Activated CD8-positive, alpha-beta memory T cell treated with anti-CD3 and anti-CD28 coated beads for 36 hours (primary cell): Measurements from ENCODE around the gene ANO1. TPM values are rescaled to one million over a fixed set of nuclear protein-coding genes. Genes with fewer than 3 reads are reported as not detected.
"Not testable (repeated sequence)": the region's sequence is repeated elsewhere in the genome, so short reads cannot be mapped to it uniquely, and the experiment has no call there.

ENCODE experiments used
- CTCF ChIA-PET: fragments of 350-600 bp; sonication (Branson Sonifier 250); formaldehyde crosslinking; loops from one replicate; lab custom pipeline; 2021; ENCODE audit warnings: antibody characterized with exemption; lab: Charles Lee
- POLR2A ChIA-PET: fragments of 350-600 bp; sonication (Branson Sonifier 250); formaldehyde crosslinking; loops from one replicate; lab custom pipeline; 2021; ENCODE audit warnings: antibody characterized with exemption; lab: Charles Lee
- total RNA-seq, 2 experiments: library from RNA; stranded (reverse); gene quantifications; one replicate each; pipeline ENCODE4 v1.2.3, GENCODE V29; 2021

The ANO1 gene
- total RNA-seq, 2 experiments from 2014 or later: not detected

DNA sequence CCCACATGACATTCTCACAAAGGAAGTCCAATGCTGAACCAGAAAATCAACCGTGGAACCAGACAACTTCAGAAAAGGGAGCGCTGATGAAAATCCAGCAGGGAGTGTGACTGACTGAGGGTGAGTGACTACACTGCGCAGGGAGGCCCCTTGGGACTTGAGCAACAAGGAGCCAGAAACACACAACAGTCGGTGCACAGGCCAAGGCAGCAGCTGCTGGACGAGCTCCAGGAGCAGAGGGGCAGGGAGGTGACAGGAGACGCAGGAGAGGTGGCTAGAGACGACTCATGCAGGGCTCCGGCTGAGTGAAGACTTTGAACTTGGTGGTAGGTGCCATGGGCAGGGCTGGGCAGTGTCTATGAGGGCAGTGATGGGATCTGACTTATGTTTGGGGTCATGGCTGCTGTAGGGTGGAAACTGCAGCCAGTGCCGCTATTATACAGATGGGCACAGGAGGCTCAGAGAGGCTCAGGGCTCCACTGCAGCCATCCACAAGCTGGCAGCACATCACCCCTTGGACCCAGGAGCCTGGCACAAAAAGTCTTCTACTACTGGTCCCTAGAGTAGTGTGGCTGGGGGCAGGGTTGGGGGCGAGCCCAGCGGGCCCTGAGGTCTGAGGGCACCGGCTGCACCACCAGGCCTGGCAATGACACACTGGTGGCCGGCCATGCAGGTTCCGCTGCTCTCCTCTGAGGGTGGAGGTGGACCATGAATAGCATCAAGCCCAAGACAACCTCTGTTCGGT, 114.7 kb downstream of the ANO1 start:
- ChIA-PET POLR2A (no interaction called here), CTCF (no interaction called here)

DNA sequence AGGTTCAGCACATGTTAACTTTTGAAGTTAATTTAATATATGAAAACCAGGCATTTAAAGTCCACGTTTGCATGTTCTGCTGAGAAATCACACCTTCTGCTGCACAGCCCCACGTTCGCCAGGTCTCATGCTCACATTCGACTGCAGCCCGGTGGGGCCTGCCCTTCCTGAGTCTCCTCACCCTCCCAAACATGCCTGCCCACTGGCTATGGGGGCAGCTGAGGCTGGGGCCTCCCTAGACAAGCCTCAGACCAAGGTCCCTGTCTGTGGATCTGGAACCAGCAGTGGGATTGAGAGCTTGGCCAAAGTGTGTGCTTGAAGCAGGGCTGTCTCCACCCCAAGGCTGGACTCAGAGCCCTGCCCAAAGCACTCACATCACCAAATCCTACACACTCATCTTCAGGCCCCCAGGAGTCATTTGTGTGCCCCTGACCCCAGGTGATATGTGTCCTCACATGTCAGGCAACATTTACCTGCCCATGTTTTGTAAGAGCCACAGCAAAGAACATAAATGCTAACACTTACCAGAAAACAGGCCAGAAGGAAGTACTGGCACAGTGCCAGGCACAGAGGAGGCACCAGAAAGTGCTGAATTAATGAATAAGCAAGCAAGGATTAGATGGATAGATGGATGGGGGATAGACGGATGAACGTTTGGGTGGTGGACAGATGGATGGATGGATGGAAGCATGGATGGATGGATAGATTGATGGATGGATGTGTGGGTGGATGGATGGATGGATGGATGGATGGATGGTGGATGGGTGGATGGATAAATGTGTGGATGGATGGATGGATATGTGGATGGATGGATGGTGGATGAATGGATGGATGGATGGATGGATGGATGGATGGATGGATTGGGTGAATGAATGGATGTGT, 115.5 kb downstream of the ANO1 start:
- CTCF ChIA-PET: no interaction called here
- POLR2A ChIA-PET: no interaction called here

DNA sequence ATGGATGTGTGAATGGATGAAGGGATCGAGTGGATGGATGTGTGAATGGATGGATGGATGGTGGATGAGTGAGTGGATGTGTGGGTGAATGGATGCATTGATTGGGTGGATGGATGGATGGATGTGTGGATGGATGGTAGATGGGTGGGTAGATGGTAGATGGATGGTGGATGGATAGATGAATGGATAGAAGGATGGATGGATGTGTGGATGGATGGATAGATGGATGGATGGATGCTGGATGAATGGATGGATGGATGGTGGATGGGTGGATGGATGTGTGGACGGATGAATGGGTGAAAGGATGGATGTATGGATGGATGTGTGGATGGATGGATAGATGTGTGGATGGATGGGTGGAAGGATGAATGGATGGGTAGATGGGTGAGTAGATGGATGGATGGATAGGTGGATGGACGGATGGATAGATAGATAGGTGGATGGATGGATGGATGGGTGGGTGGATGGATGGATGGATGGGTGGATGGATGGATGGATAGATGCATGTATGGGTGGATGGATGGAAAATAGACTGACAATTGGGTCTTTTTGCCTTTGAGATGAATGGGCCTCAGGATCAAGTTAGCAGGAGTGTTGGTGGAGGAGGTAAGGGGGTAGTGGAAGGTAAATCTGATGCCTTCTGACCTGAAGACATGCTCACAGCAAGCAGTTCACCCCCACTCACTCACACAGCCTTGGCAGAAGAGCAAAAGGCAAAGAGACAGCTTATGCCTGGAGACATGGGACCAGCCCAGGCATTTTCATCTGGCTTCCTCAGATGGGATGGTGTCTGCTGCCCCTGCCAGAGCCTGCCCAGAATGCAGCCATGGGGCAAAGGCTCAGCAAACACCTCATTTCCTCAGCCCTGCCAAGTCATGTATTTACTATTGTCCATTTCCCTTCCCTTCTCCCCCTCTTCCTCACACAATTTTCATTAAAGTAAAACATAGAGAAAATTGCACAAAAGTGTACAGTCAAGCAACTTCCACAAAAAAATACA, 117.0 kb downstream of the ANO1 start:
- POLR2A ChIA-PET: no interaction called here
- CTCF ChIA-PET: interaction anchor here (1.2 to 1.3 kb wide), 2 partner anchors 9 to 285 kb away, joined by 3 read pairs; no protein-coding TSS in a partner anchor

DNA sequence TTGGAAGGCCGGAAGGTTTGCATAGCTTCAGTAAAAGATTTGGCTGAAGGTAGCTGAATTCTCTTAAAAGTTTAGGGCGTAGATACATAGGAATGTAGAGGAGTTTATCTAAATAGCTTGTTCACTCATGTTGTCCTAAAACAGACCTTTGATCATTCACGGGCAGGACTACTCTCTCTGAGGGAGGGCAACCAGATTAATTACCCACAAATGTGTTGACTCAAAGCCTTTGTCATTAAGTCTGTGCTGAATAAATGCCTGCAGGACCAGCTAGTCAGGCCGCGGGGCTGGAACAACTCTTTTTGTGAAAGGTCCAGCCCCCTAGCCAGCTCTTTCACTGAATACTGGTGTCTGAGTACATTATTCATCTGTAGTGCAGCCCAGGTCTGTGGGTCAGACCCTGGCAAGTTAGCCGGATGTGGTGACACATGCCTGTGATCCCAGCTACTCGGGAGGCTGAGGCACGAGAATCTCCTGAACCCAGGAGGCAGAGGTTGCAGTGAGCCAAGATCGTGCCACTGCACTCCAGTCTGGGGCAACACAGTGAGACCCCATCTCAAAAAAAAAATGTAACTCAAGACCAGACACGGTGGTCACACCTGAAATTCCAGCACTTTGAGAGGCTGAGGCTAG, 122.2 kb downstream of the ANO1 start:
- POLR2A ChIA-PET: no interaction called here
- CTCF ChIA-PET: interaction anchor here (0.7 kb wide), 1 partner anchor 281 kb away, joined by 3 read pairs; no protein-coding TSS in a partner anchor

DNA sequence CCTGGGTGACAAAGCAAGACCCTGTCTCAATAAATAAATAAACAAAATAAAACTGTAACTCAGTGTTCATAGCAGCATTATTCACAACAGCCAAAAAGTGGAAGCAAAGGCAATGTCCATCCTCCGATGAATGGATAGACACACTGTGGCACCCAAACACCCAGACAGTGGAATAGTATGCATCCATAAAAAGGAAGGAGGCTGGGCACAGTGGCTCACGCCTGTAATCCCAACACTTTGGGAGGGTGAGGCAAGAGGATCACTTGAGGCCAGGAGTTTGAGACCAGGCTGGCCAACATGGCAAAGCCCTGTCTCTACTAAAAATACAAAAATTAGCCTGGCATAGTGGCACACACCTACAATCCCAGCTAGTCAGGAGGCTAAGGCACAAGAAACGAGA, 122.9 kb downstream of the ANO1 start:
- CTCF ChIA-PET: not testable (repeated sequence)
- POLR2A ChIA-PET: interaction anchor here (0.6 kb wide), 1 partner anchor 42 kb away, joined by 4 read pairs; no protein-coding TSS in a partner anchor

DNA sequence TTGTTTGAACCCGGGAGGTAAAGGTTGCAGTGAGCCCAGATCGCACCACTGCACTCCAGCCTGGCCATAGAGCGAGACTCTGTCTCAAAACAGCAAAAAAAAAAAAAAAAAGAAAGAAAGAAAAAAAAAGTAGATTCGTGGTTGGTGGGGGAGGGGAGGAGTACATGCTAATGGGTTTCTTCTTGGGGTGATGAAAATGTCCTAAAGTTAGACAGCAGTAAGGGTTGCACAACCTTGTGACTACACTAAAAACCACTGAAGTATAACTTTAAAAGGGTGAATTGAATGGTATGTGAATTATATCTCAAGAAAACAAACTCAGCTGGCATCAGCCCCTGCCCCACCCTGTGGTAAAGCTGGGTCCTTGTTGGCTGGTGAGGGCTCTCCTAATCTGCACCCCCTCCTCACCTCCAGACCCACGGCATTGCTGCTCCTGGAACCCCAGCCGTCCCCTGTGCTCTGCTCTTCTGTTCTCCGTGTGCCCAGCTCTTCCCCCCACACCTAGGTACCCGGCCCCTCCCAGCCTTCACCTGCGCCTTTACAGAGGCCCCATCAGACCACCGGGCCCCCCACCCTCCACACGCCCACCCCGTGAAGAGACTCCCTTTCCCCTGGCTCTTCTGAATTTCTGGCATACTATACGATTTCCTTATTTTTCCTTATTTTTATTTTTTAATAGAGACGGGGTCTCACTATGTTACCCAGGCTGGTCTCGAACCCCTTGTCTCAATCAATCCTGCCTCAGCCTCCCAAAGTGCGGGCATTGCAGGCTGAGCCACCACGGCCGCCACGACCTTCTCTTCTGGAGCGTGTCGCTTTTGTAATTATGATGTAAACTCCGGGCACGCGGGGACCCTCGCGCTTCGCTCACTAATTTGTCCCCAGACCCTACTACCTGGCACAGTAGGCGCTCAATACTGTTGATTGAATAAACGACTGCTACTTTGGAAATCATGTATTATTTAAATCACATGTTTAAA, 124.1 kb downstream of the ANO1 start:
- CTCF ChIA-PET: no interaction called here
- POLR2A ChIA-PET: interaction anchor here (0.5 to 1.1 kb wide), 5 partner anchors 41 to 1860 kb away, joined by 3 to 16 read pairs (median 4); no protein-coding TSS in a partner anchor

DNA sequence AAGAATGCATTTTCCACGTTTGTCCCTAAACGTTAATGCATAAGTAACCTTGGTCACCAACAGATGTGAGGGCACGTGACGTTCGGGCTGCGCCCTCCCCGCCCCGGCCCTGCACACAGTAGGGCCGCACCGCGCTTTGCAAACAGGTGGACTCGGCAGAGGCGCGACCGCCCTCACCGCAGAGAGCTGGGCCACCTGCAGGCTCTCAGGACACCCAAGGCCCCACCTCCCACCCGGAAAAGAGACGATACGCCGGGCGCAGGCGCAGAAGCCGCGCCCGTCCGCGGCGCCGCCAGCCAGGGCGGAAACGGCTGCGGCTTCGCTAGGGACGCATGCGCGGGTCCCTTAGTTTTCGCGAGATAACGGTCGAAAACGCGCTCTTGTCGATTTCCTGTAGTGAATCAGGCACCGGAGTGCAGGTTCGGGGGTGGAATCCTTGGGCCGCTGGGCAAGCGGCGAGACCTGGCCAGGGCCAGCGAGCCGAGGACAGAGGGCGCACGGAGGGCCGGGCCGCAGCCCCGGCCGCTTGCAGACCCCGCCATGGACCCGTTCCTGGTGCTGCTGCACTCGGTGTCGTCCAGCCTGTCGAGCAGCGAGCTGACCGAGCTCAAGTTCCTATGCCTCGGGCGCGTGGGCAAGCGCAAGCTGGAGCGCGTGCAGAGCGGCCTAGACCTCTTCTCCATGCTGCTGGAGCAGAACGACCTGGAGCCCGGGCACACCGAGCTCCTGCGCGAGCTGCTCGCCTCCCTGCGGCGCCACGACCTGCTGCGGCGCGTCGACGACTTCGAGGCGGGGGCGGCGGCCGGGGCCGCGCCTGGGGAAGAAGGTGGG, 125.0 kb downstream of the ANO1 start, which contains the start of gene FADD:
Gene FADD (plus strand): TSS at position 377 of the 831 bp plus-strand sequence. CDS start 164 bp downstream, at position 541.
- POLR2A ChIA-PET: interaction anchor here (0.5 to 2.9 kb wide), 6 partner anchors 44 to 1861 kb away, joined by 3 to 16 read pairs (median 6); partner anchors contain the start of gene PPFIA1
- CTCF ChIA-PET: no interaction called here

DNA sequence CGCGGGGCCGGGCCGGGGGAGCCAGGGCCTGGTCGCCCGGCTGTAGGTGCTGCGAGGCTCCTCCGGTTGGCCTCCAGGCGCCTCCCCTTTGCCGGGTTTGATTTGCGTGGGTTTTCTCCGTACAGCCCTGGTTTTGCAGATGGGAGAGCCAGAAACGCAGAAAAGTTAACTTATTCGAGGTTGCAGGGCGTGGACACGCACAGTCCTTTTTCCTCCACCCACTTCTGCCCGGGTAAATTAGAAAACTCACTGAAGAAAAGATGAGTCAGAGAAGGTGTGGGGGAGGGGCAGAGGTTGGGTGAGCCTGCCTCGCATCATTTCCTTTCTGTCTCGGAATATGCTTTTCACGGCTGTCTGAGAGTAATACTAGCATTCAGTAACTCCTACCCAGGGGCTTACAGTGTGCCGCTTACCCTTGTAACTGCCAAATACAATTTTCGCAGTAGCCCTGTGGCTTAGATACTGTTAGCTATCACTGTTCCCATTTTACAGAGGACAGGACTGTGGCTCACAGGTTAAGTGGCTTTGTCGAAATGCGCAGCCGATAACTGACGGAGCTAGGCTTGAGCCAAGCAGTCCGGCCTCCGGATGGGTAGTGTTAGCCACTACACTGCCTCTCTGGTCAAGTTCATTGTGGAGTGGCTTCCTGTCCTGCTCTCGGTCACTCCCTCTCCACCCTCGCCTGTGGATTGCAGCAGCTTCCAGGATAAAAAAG, 125.8 kb downstream of the ANO1 start:
- CTCF ChIA-PET: interaction anchor here (0.8 to 1.0 kb wide), 2 partner anchors 8 to 285 kb away, joined by 3 read pairs; no protein-coding TSS in a partner anchor
- POLR2A ChIA-PET: interaction anchor here (1.1 to 2.9 kb wide), 2 partner anchors 67 to 529 kb away, joined by 3 to 14 read pairs; partner anchors contain the start of genes LTO1 and PPFIA1

DNA sequence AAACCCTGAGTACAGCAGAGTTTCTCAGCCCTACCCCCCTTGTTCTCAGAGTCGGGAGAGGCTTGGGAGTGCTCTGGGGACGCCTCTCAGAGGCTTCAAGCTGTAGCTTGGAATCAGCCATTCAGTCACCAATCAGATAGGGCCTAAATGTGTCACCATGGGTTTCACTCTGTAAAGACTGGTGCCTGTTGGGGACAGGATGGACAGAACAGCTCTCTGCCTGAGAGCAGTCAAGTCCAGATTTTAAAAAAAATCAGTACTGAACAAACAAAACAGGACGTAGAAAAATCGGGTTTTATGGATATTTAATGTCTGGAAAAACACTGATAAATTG, 126.3 kb downstream of the ANO1 start:
- ChIA-PET POLR2A (interaction anchor here (1.1 to 2.9 kb wide), 2 partner anchors 66 to 529 kb away, joined by 3 to 14 read pairs; partner anchors contain the start of genes LTO1 and PPFIA1), CTCF (interaction anchor here (0.8 to 1.0 kb wide), 2 partner anchors 8 to 285 kb away, joined by 3 read pairs; no protein-coding TSS in a partner anchor)

DNA sequence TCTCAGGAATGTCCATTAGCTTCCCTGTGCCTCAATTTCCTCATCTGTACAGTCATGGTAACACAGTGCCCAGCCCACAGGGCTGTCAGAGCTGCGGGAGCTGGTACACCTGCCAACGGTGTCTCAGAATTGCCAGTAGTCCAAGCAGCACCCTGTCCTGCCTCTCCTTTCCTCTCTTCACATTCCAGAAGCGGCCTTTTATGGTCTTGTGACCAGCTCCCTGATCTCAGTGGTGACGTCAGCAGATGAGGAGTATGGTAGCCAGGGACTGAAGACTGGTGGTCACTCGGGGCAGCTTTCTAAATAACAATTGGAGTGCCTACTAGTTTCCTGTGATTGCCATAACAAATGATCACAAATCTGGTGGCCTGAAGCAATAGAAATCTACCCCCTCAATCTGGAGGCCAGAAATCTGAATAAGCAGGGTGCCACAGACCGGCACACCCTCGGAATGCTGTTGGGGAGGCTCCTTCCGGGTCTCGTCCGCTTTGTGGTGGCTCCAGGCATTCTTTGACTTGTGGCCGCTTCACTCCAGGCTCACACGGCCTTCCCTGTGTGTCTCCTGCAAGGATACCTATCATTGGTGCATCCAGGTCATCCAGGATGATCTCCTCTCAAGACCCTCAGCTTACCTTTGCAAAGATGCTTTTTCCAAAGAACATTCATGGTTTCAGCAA, 127.1 kb downstream of the ANO1 start:
- ChIA-PET CTCF (interaction anchor here (1.0 kb wide), 1 partner anchor 9 kb away, joined by 3 read pairs; no protein-coding TSS in a partner anchor), POLR2A (interaction anchor here (1.1 to 2.9 kb wide), 2 partner anchors 65 to 530 kb away, joined by 3 to 14 read pairs; partner anchors contain the start of genes LTO1 and PPFIA1)

DNA sequence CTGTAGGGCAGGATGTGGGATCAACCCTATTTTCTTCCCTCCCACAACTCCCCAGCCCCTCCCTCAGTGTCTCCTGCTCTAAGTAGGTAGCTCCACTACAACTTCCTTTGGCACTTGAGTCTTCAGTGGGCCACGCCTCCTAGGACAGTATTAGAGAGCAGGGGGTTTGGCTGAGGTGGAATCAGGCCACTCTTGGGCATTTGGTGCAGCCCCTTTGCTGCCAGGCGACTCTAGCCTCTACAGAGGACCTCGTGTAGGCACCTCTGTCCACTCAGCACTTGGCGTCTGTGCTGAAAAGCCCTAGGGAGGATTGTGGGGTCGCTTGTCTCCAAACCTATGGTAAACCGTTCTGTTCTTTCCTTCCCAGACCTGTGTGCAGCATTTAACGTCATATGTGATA, 127.6 kb downstream of the ANO1 start:
- POLR2A ChIA-PET: interaction anchor here (2.9 kb wide), 1 partner anchor 65 kb away, joined by 14 read pairs; the partner anchor contains the start of gene PPFIA1
- CTCF ChIA-PET: no interaction called here

DNA sequence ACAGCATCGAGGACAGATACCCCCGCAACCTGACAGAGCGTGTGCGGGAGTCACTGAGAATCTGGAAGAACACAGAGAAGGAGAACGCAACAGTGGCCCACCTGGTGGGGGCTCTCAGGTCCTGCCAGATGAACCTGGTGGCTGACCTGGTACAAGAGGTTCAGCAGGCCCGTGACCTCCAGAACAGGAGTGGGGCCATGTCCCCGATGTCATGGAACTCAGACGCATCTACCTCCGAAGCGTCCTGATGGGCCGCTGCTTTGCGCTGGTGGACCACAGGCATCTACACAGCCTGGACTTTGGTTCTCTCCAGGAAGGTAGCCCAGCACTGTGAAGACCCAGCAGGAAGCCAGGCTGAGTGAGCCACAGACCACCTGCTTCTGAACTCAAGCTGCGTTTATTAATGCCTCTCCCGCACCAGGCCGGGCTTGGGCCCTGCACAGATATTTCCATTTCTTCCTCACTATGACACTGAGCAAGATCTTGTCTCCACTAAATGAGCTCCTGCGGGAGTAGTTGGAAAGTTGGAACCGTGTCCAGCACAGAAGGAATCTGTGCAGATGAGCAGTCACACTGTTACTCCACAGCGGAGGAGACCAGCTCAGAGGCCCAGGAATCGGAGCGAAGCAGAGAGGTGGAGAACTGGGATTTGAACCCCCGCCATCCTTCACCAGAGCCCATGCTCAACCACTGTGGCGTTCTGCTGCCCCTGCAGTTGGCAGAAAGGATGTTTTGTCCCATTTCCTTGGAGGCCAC, 128.3 kb downstream of the ANO1 start:
- ChIA-PET POLR2A (no interaction called here), CTCF (no interaction called here)

DNA sequence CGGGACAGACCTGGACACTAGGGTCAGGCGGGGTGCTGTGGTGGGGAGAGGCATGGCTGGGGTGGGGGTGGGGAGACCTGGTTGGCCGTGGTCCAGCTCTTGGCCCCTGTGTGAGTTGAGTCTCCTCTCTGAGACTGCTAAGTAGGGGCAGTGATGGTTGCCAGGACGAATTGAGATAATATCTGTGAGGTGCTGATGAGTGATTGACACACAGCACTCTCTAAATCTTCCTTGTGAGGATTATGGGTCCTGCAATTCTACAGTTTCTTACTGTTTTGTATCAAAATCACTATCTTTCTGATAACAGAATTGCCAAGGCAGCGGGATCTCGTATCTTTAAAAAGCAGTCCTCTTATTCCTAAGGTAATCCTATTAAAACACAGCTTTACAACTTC, 128.9 kb downstream of the ANO1 start:
- POLR2A ChIA-PET: no interaction called here
- CTCF ChIA-PET: no interaction called here

DNA sequence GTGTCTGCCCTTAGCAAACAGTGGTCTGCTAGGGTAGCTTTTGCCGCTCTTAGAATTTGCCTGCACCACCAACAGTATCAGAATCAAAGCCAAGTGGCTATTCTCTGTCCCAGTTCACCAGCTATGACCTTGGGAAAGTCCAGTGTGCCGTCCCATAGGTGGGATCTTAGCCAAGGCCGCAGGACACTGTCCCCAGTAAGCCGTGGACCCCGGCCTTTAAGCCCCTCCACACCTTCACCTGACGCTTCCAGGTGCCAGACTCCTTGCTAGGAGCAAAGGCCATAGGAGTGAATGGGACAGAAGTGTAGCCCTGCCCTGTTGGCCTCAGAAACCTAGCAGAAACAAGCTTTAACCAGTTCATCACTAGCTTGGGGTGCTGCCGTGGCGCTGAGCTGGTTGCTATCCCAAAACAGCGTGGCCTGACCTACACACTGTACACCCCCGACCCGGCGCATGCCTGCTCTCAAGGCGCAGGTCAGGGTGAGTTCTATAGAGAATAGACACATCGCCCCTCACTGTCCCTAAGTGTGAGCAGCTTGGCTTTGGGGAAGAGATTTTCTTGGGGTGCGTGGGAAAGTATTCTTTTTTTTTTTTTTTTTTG, 129.5 kb downstream of the ANO1 start:
- ChIA-PET POLR2A (no interaction called here), CTCF (no interaction called here)
